HepG2 (cell line): ENCODE results near the gene HMCN1. TPM values are rescaled to one million over a fixed set of nuclear protein-coding genes. Genes with fewer than 3 reads are reported as not detected.

Experiments
- ATAC-seq: fragments of 200-7000 bp; cut with Tn5 transposase; 3 replicates; pipeline ENCODE4 v1.9.1; 2020; ENCODE audit warnings: mild to moderate bottlenecking, moderate library complexity
- BruUV-seq: library from RNA; stranded (reverse); fragments of 400-500 nt; replicated peaks from 2 replicates; lab custom pipeline; 2021; lab: Mats Ljungman, UMichigan
- CTCF ChIA-PET: fragments of 300-600 bp; formaldehyde crosslinking; extraction: SDS; loops from one replicate; lab custom pipeline; 2021; ENCODE audit warnings: low total read pairs, inconsistent platforms, low intra/inter-chr PET ratio; lab: Yijun Ruan, JAX
- POLR2A ChIA-PET: fragments of 350-600 bp; sonication (Branson Sonifier 250); formaldehyde crosslinking; loops from one replicate; lab custom pipeline; 2020; ENCODE audit warnings: antibody characterized with exemption, inconsistent platforms; lab: Yijun Ruan, JAX
- DNase-seq: peaks from one replicate; pipeline ENCODE4 v3.0.0-alpha.2; 2015; ENCODE audit warnings: low spot score
- FAIRE-seq: peaks from 3 replicates; lab custom pipeline; 2011; peaks lifted over from hg19 to GRCh38; lab: Jason Lieb, UNC
- H2AFZ ChIP-seq: one replicate; pipeline ENCODE4 v1.6.1; 2011; ENCODE audit warnings: low read length, inconsistent platforms
- H3K27ac ChIP-seq: fragments of 300-600 bp; 3 replicates; pipeline ENCODE4 v1.8.0; 2011; ENCODE audit warnings: mixed run types, mild to moderate bottlenecking, mixed read lengths, low read length, inconsistent platforms; ENCODE audit not compliant: insufficient read depth; ENCODE audit errors: extremely low read length
- H3K27me3 ChIP-seq, 2 experiments: fragments of 200-600 bp in 1 of 2; 2 replicates in 1 of 2; 3 replicates in 1 of 2; pipeline versions ENCODE4 v1.6.0 to v1.8.0; 2011; ENCODE audit warnings: low read length in 2 of 2, mild to moderate bottlenecking in 2 of 2, moderate library complexity in 2 of 2, inconsistent platforms in 1 of 2; ENCODE audit not compliant: insufficient read depth in 2 of 2, control insufficient read depth in 1 of 2
- H3K36me3 ChIP-seq, 2 experiments: fragments of 200-600 bp in 1 of 2; replicated peaks in 1 of 2; 2 replicates in 1 of 2; 3 replicates in 1 of 2; pipeline versions ENCODE4 v1.5.1 to v1.8.0; 2011; ENCODE audit warnings: low read length in 2 of 2, inconsistent platforms in 1 of 2; ENCODE audit not compliant: insufficient read depth in 2 of 2, control insufficient read depth in 1 of 2
- H3K4me1 ChIP-seq: 2 replicates; pipeline ENCODE4 v1.5.1; 2012; ENCODE audit warnings: low read length, inconsistent platforms; ENCODE audit not compliant: insufficient read depth
- H3K4me2 ChIP-seq: 2 replicates; pipeline ENCODE4 v1.6.0; 2011; ENCODE audit warnings: low read depth, low read length, inconsistent platforms
- H3K4me3 ChIP-seq, 3 experiments: fragments of 200-600 bp in 1 of 3; sonication (generic), shearing (Covaris generic) in 1 of 3; replicated peaks in 1 of 3; 2 replicates each; pipeline ENCODE4 v1.5.1; 2011 to 2016; ENCODE audit warnings: low read length in 3 of 3, inconsistent platforms in 2 of 3, low read depth in 2 of 3, mild to moderate bottlenecking in 2 of 3, control low read depth in 1 of 3, mixed read lengths in 1 of 3; ENCODE audit not compliant: insufficient read depth in 1 of 3
- H3K79me2 ChIP-seq: one replicate; pipeline ENCODE4 v1.6.1; 2011; ENCODE audit warnings: low read length, inconsistent platforms; ENCODE audit not compliant: insufficient read depth
- H3K9ac ChIP-seq: 2 replicates; pipeline ENCODE4 v1.6.0; 2011; ENCODE audit warnings: mild to moderate bottlenecking, low read depth, low read length, inconsistent platforms; ENCODE audit not compliant: insufficient read depth
- H3K9me3 ChIP-seq: 2 replicates; pipeline ENCODE4 v1.5.1; 2012; ENCODE audit warnings: mild to moderate bottlenecking, low read length
- H4K20me1 ChIP-seq: 2 replicates; pipeline ENCODE4 v1.6.0; 2011; ENCODE audit warnings: inconsistent platforms, mild to moderate bottlenecking, low read length, moderate library complexity; ENCODE audit not compliant: insufficient read depth
- AGO1 ChIP-seq: fragments of 200-400 bp; formaldehyde crosslinking; IDR thresholded peaks from 2 replicates; pipeline ENCODE4 v1.6.1; 2017; ENCODE audit warnings: mild to moderate bottlenecking, low read depth, low read length, moderate library complexity; ENCODE audit not compliant: poor library complexity, severe bottlenecking
- BATF2 ChIP-seq: sonication (generic); formaldehyde crosslinking; IDR thresholded peaks from 2 replicates; pipeline ENCODE4 v1.8.0; 2022; ENCODE audit warnings: mild to moderate bottlenecking, missing genetic modification reagents, moderate library complexity
- MIER2 ChIP-seq: IDR thresholded peaks from 2 replicates; pipeline ENCODE4 v1.6.1; 2016; ENCODE audit warnings: missing biosample characterization, missing genetic modification reagents
- MNT ChIP-seq: fragments of 450-650 bp; IDR thresholded peaks from 2 replicates; pipeline ENCODE4 v1.6.1; 2016
- PATZ1 ChIP-seq: sonication (generic); formaldehyde crosslinking; IDR thresholded peaks from 2 replicates; pipeline ENCODE4 v1.4.0; 2020; ENCODE audit warnings: missing genetic modification reagents
- THAP8 ChIP-seq: sonication (generic); formaldehyde crosslinking; IDR thresholded peaks from 2 replicates; pipeline ENCODE4 v1.5.1; 2020; ENCODE audit warnings: missing genetic modification reagents, mild to moderate bottlenecking, borderline replicate concordance
- TP53 ChIP-seq: sonication (generic); formaldehyde crosslinking; conservative IDR thresholded peaks from 2 replicates; pipeline ENCODE4 v1.4.0; 2020; ENCODE audit warnings: missing genetic modification reagents
- UBTF ChIP-seq: sonication (generic); formaldehyde crosslinking; IDR thresholded peaks from 2 replicates; pipeline ENCODE4 v1.4.0; 2020; ENCODE audit warnings: mild to moderate bottlenecking, missing genetic modification reagents
- ZFP1 ChIP-seq: IDR thresholded peaks from 2 replicates; pipeline ENCODE4 v1.6.1; 2016
- ZNF329 ChIP-seq: sonication (generic); formaldehyde crosslinking; IDR thresholded peaks from 2 replicates; pipeline ENCODE4 v1.9.0; 2021; ENCODE audit warnings: low read depth, mild to moderate bottlenecking, missing genetic modification reagents
- ZNF543 ChIP-seq: sonication (generic); formaldehyde crosslinking; IDR thresholded peaks from 2 replicates; pipeline ENCODE4 v1.4.0; 2020; ENCODE audit warnings: mild to moderate bottlenecking, missing genetic modification reagents
- ZNF776 ChIP-seq: sonication (generic); formaldehyde crosslinking; IDR thresholded peaks from 2 replicates; pipeline ENCODE4 v1.4.0; 2020; ENCODE audit warnings: mild to moderate bottlenecking, missing genetic modification reagents
- WGBS: methylation state at CpG from one replicate; pipeline ENCODE4 v1.1.6; 2017; ENCODE audit warnings: low lambda C conversion rate; 5-methylcytosine and 5-hydroxymethylcytosine counted together
- in situ Hi-C: cut with HindIII; loops from 2 replicates; pipeline ENCODE4 v1.10.0; 2017; ENCODE audit warnings: low pct_unique_long_range_greater_than_20kb; ENCODE audit not compliant: extremely low pct_ligation_motif_present
- intact Hi-C: fragments of 100-400 bp; cut with micrococcal nuclease; formaldehyde crosslinking; loops from one replicate; pipeline ENCODE4 v1.10.0; 2022; ENCODE audit not compliant: unreplicated experiment
- polyA plus RNA-seq, 8 experiments: library from polyadenylated mRNA; depleted of rRNA in 3 of 8; stranded (reverse) in 7 of 8; unstranded in 1 of 8; fragments of >200 nt; fragmentation: Illumina TruSeq in 4 of 8; extraction: Trizol in 4 of 8; gene quantifications; 2 replicates each; pipeline versions ENCODE4 v1.2.1 to v1.2.3, GENCODE V29; 2011 to 2016; ENCODE audit warnings: low read depth in 4 of 8, missing spikeins in 1 of 8, mixed read lengths in 1 of 8; ENCODE audit not compliant: insufficient read depth in 1 of 8
- total RNA-seq, 5 experiments: library from RNA; depleted of rRNA; stranded (reverse); fragments of >200 nt; fragmentation: Illumina TruSeq; extraction: Trizol; gene quantifications; 2 replicates each; pipeline ENCODE4 v1.2.3, GENCODE V29; 2016; ENCODE audit warnings: low read depth in 1 of 5

The HMCN1 gene
- total and polyA plus RNA-seq, 2 of the 13 experiments (the other 11 are each of a cell fraction or from before 2014, with no cell fraction given): 0.03 TPM; not detected in 1

- Histone ChIP-seq H2AFZ (no peak overlapping the region), H3K4me2 (no peak overlapping the region), H3K27me3 (no peaks in the 10 kb centered on the region), H3K4me1 (no peaks in the 10 kb centered on the region), H3K4me3 (no peak overlapping the region), H3K27ac (no peak overlapping the region), H3K79me2 (no peaks in the 10 kb centered on the region), H4K20me1 (no peaks in the 10 kb centered on the region), H3K36me3 (no peaks in the 10 kb centered on the region), H3K9ac (no peak overlapping the region), H3K9me3 (no peaks in the 10 kb centered on the region)
- CTCF ChIA-PET: no interaction called here
- FAIRE-seq (no peak), ATAC-seq (no peak), DNase-seq (no peak)
- no peak for TF ChIP-seq ZNF776
- no peak for TF ChIP-seq ZNF329 (CRISPR knock-in tag)
- TF ChIP-seq ZFP1 (CRISPR knock-in tag): no peak
- no peak for TF ChIP-seq TP53 (CRISPR knock-in tag)
- TF ChIP-seq THAP8 (CRISPR knock-in tag): no peak
- no peak for TF ChIP-seq ZNF543 (CRISPR knock-in tag)
- no peak for TF ChIP-seq AGO1
- POLR2A ChIA-PET: no interaction called here
- in situ Hi-C loops: no loop called here
- intact Hi-C loops: no loop called here
- no TSS peak for BruUV-seq
- 19% methylated on average over 2 of the region's 2 CpGs for WGBS
Observed at GRCh38 chr1:186054932-186055331, 320.7 kb downstream of the HMCN1 start.

GRCh38 chr1:186055846-186056245 lies 321.7 kb downstream of the HMCN1 start:
- no peaks in the 10 kb centered on the region for H3K79me2 ChIP-seq
- H3K4me1 ChIP-seq: no peaks in the 10 kb centered on the region
- intact Hi-C loops (no loop called here), in situ Hi-C loops (no loop called here)
- H2AFZ ChIP-seq: no peak overlapping the region
- no peak overlapping the region for H3K9ac ChIP-seq
- no peak overlapping the region for H3K4me3 ChIP-seq
- no peaks in the 10 kb centered on the region for H3K9me3 ChIP-seq
- DNase-seq (no peak), ATAC-seq (no peak), FAIRE-seq (no peak)
- H3K36me3 ChIP-seq: no peaks in the 10 kb centered on the region
- H3K4me2 ChIP-seq: no peak overlapping the region
- WGBS: 0% methylated on average over 2 of the region's 2 CpGs
- POLR2A ChIA-PET: no interaction called here
- BruUV-seq: no TSS peak
- CTCF ChIA-PET: no interaction called here
- H3K27me3 ChIP-seq: no peaks in the 10 kb centered on the region
- no peak overlapping the region for H3K27ac ChIP-seq
- H4K20me1 ChIP-seq: no peaks in the 10 kb centered on the region
- no peak for TF ChIP-seq MIER2 (CRISPR knock-in tag)
- no peak for TF ChIP-seq BATF2 (CRISPR knock-in tag)
- no peak for TF ChIP-seq UBTF (CRISPR knock-in tag)
- no peak for TF ChIP-seq MNT
- TF ChIP-seq PATZ1 (CRISPR knock-in tag): no peak
